ENCODE measurements around the gene TOMM20. TPM values are rescaled to one million over a fixed set of nuclear protein-coding genes. Genes with fewer than 3 reads are reported as not detected.

Gene TOMM20
- total RNA-seq, 1 experiment from 2014 or later, result 184 TPM

DNA sequence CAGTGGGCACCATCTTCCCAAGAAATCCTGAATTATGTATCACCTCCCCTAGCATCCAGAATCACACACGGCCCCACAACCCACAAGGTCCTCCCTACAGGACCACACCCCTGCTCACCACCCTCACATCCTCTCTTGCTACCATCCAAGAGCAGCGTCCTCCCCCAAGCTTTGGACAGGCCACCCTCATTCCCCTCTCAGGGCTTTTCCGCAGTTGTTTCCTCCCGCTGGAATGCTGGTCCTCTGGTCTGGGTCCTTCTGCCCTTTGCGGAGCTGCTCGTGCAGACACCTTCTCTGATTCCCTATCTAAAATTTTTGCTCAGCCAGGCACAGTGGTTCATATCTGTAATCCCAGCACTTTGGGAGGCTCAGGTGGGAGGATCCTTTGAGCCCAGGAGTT is 56.5 kb downstream of the TOMM20 start:
- Histone ChIP-seq H3K4me1 (ENCODE audit: control insufficient read depth in 1 of 2, insufficient read depth in 2 of 2, low read length in 2 of 2) (peaks cover 22 to 61% of the 10 kb centered on the region in 2 experiments), H3K4me2 (ENCODE audit: low read length) (no peak overlapping the region), H3K4me3 (replicated peaks in 1 of 2; ENCODE audit: low read depth in 1 of 2, low read length in 2 of 2) (no peak overlapping the region), H3K79me2 (ENCODE audit: insufficient read depth, low read length) (no peaks in the 10 kb centered on the region), H3K9me2 (ENCODE audit: insufficient read depth) (no peaks in the 10 kb centered on the region), H3K27me3 (ENCODE audit: insufficient read depth, low read length) (peaks cover 17% of the 10 kb centered on the region; the same call in 1 of the 2 replicates), H3K9ac (ENCODE audit: low read length) (no peak overlapping the region), H3K9me3 (ENCODE audit: control insufficient read depth in 1 of 2, insufficient read depth in 1 of 2, low read depth in 1 of 2, low read length in 2 of 2) (no peaks in the 10 kb centered on the region), H4K20me1 (ENCODE audit: insufficient read depth) (no peaks in the 10 kb centered on the region), H3K27ac (ENCODE audit: low read depth, low read length) (no peak overlapping the region), H3K36me3 (ENCODE audit: control insufficient read depth in 1 of 2, insufficient read depth in 2 of 2, low read length in 2 of 2) (no peaks in the 10 kb centered on the region), H2AFZ (ENCODE audit: low read depth, low read length, poor library complexity, severe bottlenecking) (no peak overlapping the region)
- ChIA-PET POLR2A (no interaction called here), CTCF (no interaction called here), RAD21 (ENCODE audit: low non-redundant PET in 1 of 2, low total read pairs in 2 of 2, uncharacterized antibody in 2 of 2, unreplicated experiment in 2 of 2) (no interaction called here)
- intact Hi-C loops (cut with micrococcal nuclease), result no loop called here
- no peak for TF ChIP-seq EZH2phosphoT487 (IDR thresholded peaks at IDR 0.05; ENCODE audit: borderline replicate concordance)
- TF ChIP-seq SP1 (IDR thresholded peaks at IDR 0.05; ENCODE audit: low read depth), result no peak
- TF ChIP-seq, protein P1, sequence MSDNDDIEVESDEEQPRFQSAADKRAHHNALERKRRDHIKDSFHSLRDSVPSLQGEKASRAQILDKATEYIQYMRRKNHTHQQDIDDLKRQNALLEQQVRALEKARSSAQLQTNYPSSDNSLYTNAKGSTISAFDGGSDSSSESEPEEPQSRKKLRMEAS (IDR thresholded peaks at IDR 0.05), result no peak
- TF ChIP-seq RAD21 (IDR thresholded peaks at IDR 0.05; ENCODE audit: low read depth), result no peak
- TF ChIP-seq, protein P2, sequence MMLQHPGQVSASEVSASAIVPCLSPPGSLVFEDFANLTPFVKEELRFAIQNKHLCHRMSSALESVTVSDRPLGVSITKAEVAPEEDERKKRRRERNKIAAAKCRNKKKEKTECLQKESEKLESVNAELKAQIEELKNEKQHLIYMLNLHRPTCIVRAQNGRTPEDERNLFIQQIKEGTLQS (IDR thresholded peaks at IDR 0.05), result no peak
- no peak for TF ChIP-seq SRF (IDR thresholded peaks at IDR 0.05; ENCODE audit: low read depth)
- no peak for TF ChIP-seq TCF7L2 (IDR thresholded peaks at IDR 0.05; ENCODE audit: borderline replicate concordance, extremely low read depth, insufficient read depth, insufficient read length)
- TF ChIP-seq CEBPB (IDR thresholded peaks at IDR 0.05; ENCODE audit: low read depth), result no peak
- no peak for DNase-seq (ENCODE audit: low read depth, low spot score)
- no TSS peak for BruUV-seq (replicated peaks)
- ATAC-seq, result no peak

DNA sequence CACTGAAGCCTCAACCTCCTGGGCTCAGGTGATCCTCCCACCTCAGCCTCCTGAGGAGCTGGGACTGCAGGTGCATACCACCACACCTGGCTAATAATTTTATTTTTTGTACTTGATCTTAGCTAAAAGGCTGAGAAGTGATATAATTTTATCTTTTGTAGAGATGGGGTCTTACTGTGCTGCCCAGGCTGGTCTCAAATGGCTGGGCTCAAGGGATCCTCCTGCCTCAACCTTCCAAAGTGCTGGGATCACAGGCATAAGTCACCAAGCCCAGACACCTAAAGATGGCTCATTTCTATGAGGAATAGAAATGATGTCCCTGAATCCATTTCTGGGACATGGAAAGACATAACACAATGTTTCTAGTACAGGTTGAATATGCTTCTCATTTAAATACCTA is 57.8 kb downstream of the TOMM20 start:
- Histone ChIP-seq H3K9ac (ENCODE audit: low read length) (no peak overlapping the region), H3K4me2 (ENCODE audit: low read length) (no peak overlapping the region), H3K9me2 (ENCODE audit: insufficient read depth) (no peaks in the 10 kb centered on the region), H3K79me2 (ENCODE audit: insufficient read depth, low read length) (no peaks in the 10 kb centered on the region), H3K36me3 (ENCODE audit: control insufficient read depth in 1 of 2, insufficient read depth in 2 of 2, low read length in 2 of 2) (no peaks in the 10 kb centered on the region), H3K27me3 (ENCODE audit: insufficient read depth, low read length) (peaks cover 17% of the 10 kb centered on the region; the same call in 1 of the 2 replicates), H4K20me1 (ENCODE audit: insufficient read depth) (no peaks in the 10 kb centered on the region), H3K9me3 (ENCODE audit: control insufficient read depth in 1 of 2, insufficient read depth in 1 of 2, low read depth in 1 of 2, low read length in 2 of 2) (no peaks in the 10 kb centered on the region), H3K27ac (ENCODE audit: low read depth, low read length) (no peak overlapping the region), H2AFZ (ENCODE audit: low read depth, low read length, poor library complexity, severe bottlenecking) (no peak overlapping the region), H3K4me3 (replicated peaks in 1 of 2; ENCODE audit: low read depth in 1 of 2, low read length in 2 of 2) (no peak overlapping the region), H3K4me1 (ENCODE audit: control insufficient read depth in 1 of 2, insufficient read depth in 2 of 2, low read length in 2 of 2) (peaks cover 27 to 67% of the 10 kb centered on the region in 2 experiments)
- intact Hi-C loops (cut with micrococcal nuclease), result no loop called here
- ATAC-seq (no peak), DNase-seq (ENCODE audit: low read depth, low spot score) (no peak)
- ChIA-PET CTCF (no interaction called here), RAD21 (ENCODE audit: low non-redundant PET in 1 of 2, low total read pairs in 2 of 2, uncharacterized antibody in 2 of 2, unreplicated experiment in 2 of 2) (no interaction called here), POLR2A (no interaction called here)
- BruUV-seq (replicated peaks), result no TSS peak
- no peak for TF ChIP-seq TCF7L2 (IDR thresholded peaks at IDR 0.05; ENCODE audit: borderline replicate concordance, extremely low read depth, insufficient read depth, insufficient read length)
- no peak for TF ChIP-seq CBX3 (IDR thresholded peaks at IDR 0.05; ENCODE audit: low read depth)
- TF ChIP-seq ZFX (IDR thresholded peaks at IDR 0.05), result no peak
- TF ChIP-seq, protein P3, sequence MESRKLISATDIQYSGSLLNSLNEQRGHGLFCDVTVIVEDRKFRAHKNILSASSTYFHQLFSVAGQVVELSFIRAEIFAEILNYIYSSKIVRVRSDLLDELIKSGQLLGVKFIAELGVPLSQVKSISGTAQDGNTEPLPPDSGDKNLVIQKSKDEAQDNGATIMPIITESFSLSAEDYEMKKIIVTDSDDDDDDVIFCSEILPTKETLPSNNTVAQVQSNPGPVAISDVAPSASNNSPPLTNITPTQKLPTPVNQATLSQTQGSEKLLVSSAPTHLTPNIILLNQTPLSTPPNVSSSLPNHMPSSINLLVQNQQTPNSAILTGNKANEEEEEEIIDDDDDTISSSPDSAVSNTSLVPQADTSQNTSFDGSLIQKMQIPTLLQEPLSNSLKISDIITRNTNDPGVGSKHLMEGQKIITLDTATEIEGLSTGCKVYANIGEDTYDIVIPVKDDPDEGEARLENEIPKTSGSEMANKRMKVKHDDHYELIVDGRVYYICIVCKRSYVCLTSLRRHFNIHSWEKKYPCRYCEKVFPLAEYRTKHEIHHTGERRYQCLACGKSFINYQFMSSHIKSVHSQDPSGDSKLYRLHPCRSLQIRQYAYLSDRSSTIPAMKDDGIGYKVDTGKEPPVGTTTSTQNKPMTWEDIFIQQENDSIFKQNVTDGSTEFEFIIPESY (IDR thresholded peaks at IDR 0.05; ENCODE audit: extremely low read depth, insufficient replicate concordance, low read length), result no peak
- TF ChIP-seq SRF (IDR thresholded peaks at IDR 0.05; ENCODE audit: low read depth), result no peak
- TF ChIP-seq, protein P4, sequence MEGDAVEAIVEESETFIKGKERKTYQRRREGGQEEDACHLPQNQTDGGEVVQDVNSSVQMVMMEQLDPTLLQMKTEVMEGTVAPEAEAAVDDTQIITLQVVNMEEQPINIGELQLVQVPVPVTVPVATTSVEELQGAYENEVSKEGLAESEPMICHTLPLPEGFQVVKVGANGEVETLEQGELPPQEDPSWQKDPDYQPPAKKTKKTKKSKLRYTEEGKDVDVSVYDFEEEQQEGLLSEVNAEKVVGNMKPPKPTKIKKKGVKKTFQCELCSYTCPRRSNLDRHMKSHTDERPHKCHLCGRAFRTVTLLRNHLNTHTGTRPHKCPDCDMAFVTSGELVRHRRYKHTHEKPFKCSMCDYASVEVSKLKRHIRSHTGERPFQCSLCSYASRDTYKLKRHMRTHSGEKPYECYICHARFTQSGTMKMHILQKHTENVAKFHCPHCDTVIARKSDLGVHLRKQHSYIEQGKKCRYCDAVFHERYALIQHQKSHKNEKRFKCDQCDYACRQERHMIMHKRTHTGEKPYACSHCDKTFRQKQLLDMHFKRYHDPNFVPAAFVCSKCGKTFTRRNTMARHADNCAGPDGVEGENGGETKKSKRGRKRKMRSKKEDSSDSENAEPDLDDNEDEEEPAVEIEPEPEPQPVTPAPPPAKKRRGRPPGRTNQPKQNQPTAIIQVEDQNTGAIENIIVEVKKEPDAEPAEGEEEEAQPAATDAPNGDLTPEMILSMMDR (IDR thresholded peaks at IDR 0.05 in 2 of 3, conservative IDR thresholded peaks at IDR 0.05 in 1 of 3; ENCODE audit: borderline replicate concordance in 1 of 3, insufficient read depth in 1 of 3, low read depth in 2 of 3, low read length in 2 of 3), result no peak
- no peak for TF ChIP-seq ELF1 (IDR thresholded peaks at IDR 0.05; ENCODE audit: borderline replicate concordance, low read depth)
- no peak for TF ChIP-seq EZH2phosphoT487 (IDR thresholded peaks at IDR 0.05; ENCODE audit: borderline replicate concordance)
